H1 (cell line): Measurements from ENCODE around the gene SCP2. TPM values are rescaled to one million over a fixed set of nuclear protein-coding genes. Genes with fewer than 3 reads are reported as not detected.

Experiments used
- EZH2 ChIP-seq: fragments of 200-600 bp; sonication (generic); IDR thresholded peaks from 2 replicates; pipeline ENCODE4 v1.7.1; 2012; ENCODE audit warnings: low read depth, mild to moderate bottlenecking, moderate library complexity, low read length, inconsistent platforms; ENCODE audit not compliant: severe bottlenecking
- FOSL1 ChIP-seq: IDR thresholded peaks from 2 replicates; pipeline ENCODE4 v1.6.1; 2011; ENCODE audit warnings: mild to moderate bottlenecking, low read depth, low read length, moderate library complexity; ENCODE audit not compliant: insufficient read depth
- GABPA ChIP-seq: IDR thresholded peaks from 2 replicates; pipeline ENCODE4 v1.6.1; 2011; ENCODE audit warnings: mild to moderate bottlenecking, low read length, moderate library complexity, borderline replicate concordance; ENCODE audit not compliant: insufficient read depth
- KDM4A ChIP-seq: IDR thresholded peaks from one replicate; pipeline ENCODE4 v1.7.1; 2012; ENCODE audit warnings: low read depth, mild to moderate bottlenecking, moderate library complexity, low read length, inconsistent platforms; ENCODE audit not compliant: severe bottlenecking
- POU5F1 ChIP-seq: IDR thresholded peaks from 2 replicates; pipeline ENCODE4 v1.6.1; 2011; ENCODE audit warnings: low read depth, mild to moderate bottlenecking, low read length, moderate library complexity
- RAD21 ChIP-seq, 2 experiments: IDR thresholded peaks in 1 of 2; conservative IDR thresholded peaks in 1 of 2; 2 replicates each; pipeline ENCODE4 v1.6.1; 2011; ENCODE audit warnings: low read depth in 2 of 2, low read length in 2 of 2, improper control_type of control experiment in 1 of 2, inconsistent platforms in 1 of 2, mild to moderate bottlenecking in 1 of 2, moderate library complexity in 1 of 2
- RBBP5 ChIP-seq: IDR thresholded peaks from 2 replicates; pipeline ENCODE4 v1.7.1; 2012; ENCODE audit warnings: low read depth, mild to moderate bottlenecking, inconsistent platforms, low read length, moderate library complexity, borderline replicate concordance
- SP4 ChIP-seq: IDR thresholded peaks from 2 replicates; pipeline ENCODE4 v1.6.1; 2012; ENCODE audit warnings: low read length, inconsistent platforms
- TBP ChIP-seq: IDR thresholded peaks from 2 replicates; pipeline ENCODE4 v1.6.1; 2011; ENCODE audit warnings: low read depth, low read length, improper control_type of control experiment
- TCF12 ChIP-seq: IDR thresholded peaks from 2 replicates; pipeline ENCODE4 v1.6.1; 2011; ENCODE audit warnings: low read depth, mild to moderate bottlenecking, low read length
- polyA plus RNA-seq, 7 experiments: library from polyadenylated mRNA; depleted of rRNA in 3 of 7; stranded (reverse) in 5 of 7; unstranded in 2 of 7; fragments of >200 nt in 5 of 7; fragments of 200-250 nt in 2 of 7; gene quantifications; 1 replicate in 5 of 7; 2 replicates in 1 of 7; 4 replicates in 1 of 7; pipeline versions ENCODE4 v1.2.1 to v1.2.3, GENCODE V29; 2011 to 2013; ENCODE audit warnings: missing spikeins in 2 of 7, mixed read lengths in 2 of 7
- total RNA-seq: library from RNA; stranded (reverse); fragmentation: NEBNext Ultra II Directional; extraction: Animal tissue kit (Norgen Biotek cat#: 25700); gene quantifications from 2 replicates; pipeline ENCODE4 v1.2.1, GENCODE V29; 2021

SCP2 gene
- total and polyA plus RNA-seq, 2 of the 8 experiments (the other 6 are each of a cell fraction or from before 2014, with no cell fraction given): 20.9 to 54.3 TPM

DNA sequence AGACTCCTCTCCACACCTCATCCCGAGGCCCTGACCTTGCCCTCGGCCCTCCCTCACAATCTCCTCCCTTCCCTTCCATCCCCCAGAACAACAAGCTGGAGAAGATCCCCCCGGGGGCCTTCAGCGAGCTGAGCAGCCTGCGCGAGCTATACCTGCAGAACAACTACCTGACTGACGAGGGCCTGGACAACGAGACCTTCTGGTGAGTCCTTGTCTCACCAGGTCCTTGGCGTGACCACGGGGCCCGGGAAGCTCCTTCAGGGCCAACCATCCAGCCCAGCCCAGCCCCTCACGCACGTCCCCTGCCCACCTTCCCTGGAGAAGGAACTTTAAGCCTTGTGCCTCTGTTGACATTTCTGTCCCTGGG lies 150.5 kb downstream of the SCP2 start (continued):
- TF ChIP-seq EZH2 (no peak), RBBP5 (no peak), TBP (no peak), GABPA (no peak), POU5F1 (no peak), FOSL1 (no peak), RAD21 (IDR thresholded peaks at IDR 0.05 in 1 of 2, conservative IDR thresholded peaks at IDR 0.05 in 1 of 2; ENCODE audit: low read depth in 2 of 2, low read length in 2 of 2) (no peak), TCF12 (no peak), KDM4A (no peak), SP4 (no peak)
